Measurements from ENCODE around the gene ZFAND2A. TPM values are rescaled to one million over a fixed set of nuclear protein-coding genes. Genes with fewer than 3 reads are reported as not detected.

Gene ZFAND2A
- total RNA-seq, 1 experiment from 2014 or later, result 19.1 TPM

GRCh38 chr7:1192171-1192676 is 32.2 kb upstream of the ZFAND2A start:
- BruUV-seq (replicated peaks), result no TSS peak
- ChIA-PET POLR2A (no interaction called here), RAD21 (ENCODE audit: low non-redundant PET in 1 of 2, low total read pairs in 2 of 2, uncharacterized antibody in 2 of 2, unreplicated experiment in 2 of 2) (interaction anchor here in 1 of 2 experiments (1.2 kb wide), 1 partner anchor 221 kb away, joined by 5 read pairs; no protein-coding TSS in a partner anchor), CTCF (interaction anchor here (1.9 to 4.3 kb wide), 3 partner anchors 9 to 367 kb away, joined by 5 to 26 read pairs (median 20); no protein-coding TSS in a partner anchor)
- H3K4me3 ChIP-seq (replicated peaks in 1 of 2; ENCODE audit: low read depth in 1 of 2, low read length in 2 of 2), result no peak overlapping the region
- peaks cover 6% of the 10 kb centered on the region; the same call in 1 of the 2 replicates for H3K27me3 ChIP-seq (ENCODE audit: insufficient read depth, low read length)
- H3K9ac ChIP-seq (ENCODE audit: low read length), result no peak overlapping the region
- H2AFZ ChIP-seq (ENCODE audit: low read depth, low read length, poor library complexity, severe bottlenecking), result no peak overlapping the region
- H3K9me2 ChIP-seq (ENCODE audit: insufficient read depth), result no peaks in the 10 kb centered on the region
- H3K4me1 ChIP-seq (ENCODE audit: control insufficient read depth in 1 of 2, insufficient read depth in 2 of 2, low read length in 2 of 2), result no peaks in the 10 kb centered on the region; a peak in 1 of 4 replicates
- no peaks in the 10 kb centered on the region for H3K9me3 ChIP-seq (ENCODE audit: control insufficient read depth in 1 of 2, insufficient read depth in 1 of 2, low read depth in 1 of 2, low read length in 2 of 2)
- TF ChIP-seq EZH2phosphoT487 (IDR thresholded peaks at IDR 0.05; ENCODE audit: borderline replicate concordance), result no peak
- no peak for TF ChIP-seq SRF (IDR thresholded peaks at IDR 0.05; ENCODE audit: low read depth)
- TF ChIP-seq MAX (IDR thresholded peaks at IDR 0.05), result no peak
- no peak for TF ChIP-seq EZH2 (IDR thresholded peaks at IDR 0.05)
- no peak for TF ChIP-seq CTCF (IDR thresholded peaks at IDR 0.05 in 2 of 3, conservative IDR thresholded peaks at IDR 0.05 in 1 of 3; ENCODE audit: borderline replicate concordance in 1 of 3, insufficient read depth in 1 of 3, low read depth in 2 of 3, low read length in 2 of 3)
- no peak for TF ChIP-seq RAD21 (IDR thresholded peaks at IDR 0.05; ENCODE audit: low read depth)
- no peak for TF ChIP-seq CEBPB (IDR thresholded peaks at IDR 0.05; ENCODE audit: low read depth)
- no peak for TF ChIP-seq EGR1 (IDR thresholded peaks at IDR 0.05; ENCODE audit: low read depth)
- TF ChIP-seq FOSL1 (IDR thresholded peaks at IDR 0.05; ENCODE audit: low read depth), result no peak
- TF ChIP-seq POLR2AphosphoS5 (IDR thresholded peaks at IDR 0.05; ENCODE audit: low read depth, low read length), result no peak
- TF ChIP-seq ZNF274 (IDR thresholded peaks at IDR 0.05; ENCODE audit: low read depth, low read length), result no peak
- TF ChIP-seq REST (IDR thresholded peaks at IDR 0.05; ENCODE audit: low read depth), result no peak
- intact Hi-C loops (cut with micrococcal nuclease), result no loop called here
- H4K20me1 ChIP-seq (ENCODE audit: insufficient read depth), result no peaks in the 10 kb centered on the region
- no peak overlapping the region for H3K4me2 ChIP-seq (ENCODE audit: low read length)
- H3K27ac ChIP-seq (ENCODE audit: low read depth, low read length), result no peak overlapping the region
- no peaks in the 10 kb centered on the region for H3K36me3 ChIP-seq (ENCODE audit: control insufficient read depth in 1 of 2, insufficient read depth in 2 of 2, low read length in 2 of 2)
- ATAC-seq (no peak), DNase-seq (ENCODE audit: low read depth, low spot score) (no peak)
- no peaks in the 10 kb centered on the region for H3K79me2 ChIP-seq (ENCODE audit: insufficient read depth, low read length)

Measured in HCT116 (cell line).